ENCODE measurements around the gene BSND.

Gene BSND

GRCh38 chr1:55051169-55051568, 52.4 kb downstream of the BSND start:
- no peak for DNase-seq

- no peak for DNase-seq
Measured at GRCh38 chr1:55051621-55052020, 52.9 kb downstream of the BSND start.

GRCh38 chr1:55052221-55053142, 53.7 kb downstream of the BSND start:
- no peak for DNase-seq

GRCh38 chr1:55053265-55053954, 54.7 kb downstream of the BSND start:
- no peak for DNase-seq

- DNase-seq = no peak
Measured at GRCh38 chr1:55054396-55054795, 55.7 kb downstream of the BSND start.

GRCh38 chr1:55055084-55055882, 56.5 kb downstream of the BSND start:
- no peak for DNase-seq

- DNase-seq = no peak
Measured at GRCh38 chr1:55055951-55056631, 57.4 kb downstream of the BSND start.

- DNase-seq = no peak
Measured at GRCh38 chr1:55056632-55056992, 57.9 kb downstream of the BSND start.

GRCh38 chr1:55057270-55057955, 58.7 kb downstream of the BSND start:
- no peak for DNase-seq

- no peak for DNase-seq
Measured at GRCh38 chr1:55057956-55058298, 59.2 kb downstream of the BSND start.

GRCh38 chr1:55059302-55060132, 60.8 kb downstream of the BSND start:
- no peak for DNase-seq

GRCh38 chr1:55060133-55060999, 61.6 kb downstream of the BSND start:
- no peak for DNase-seq

- no peak for DNase-seq
Measured at GRCh38 chr1:55061000-55061705, 62.4 kb downstream of the BSND start.

All from activated gamma-delta T cell treated with Interleukin-2 at 50 U/mL for 16 hours (primary cell).